Osteoblast (primary cell): Measurements from ENCODE around the gene JCAD. TPM values are rescaled to one million over a fixed set of nuclear protein-coding genes. Genes with fewer than 3 reads are reported as not detected.
"Not testable (repeated sequence)": the region's sequence is repeated elsewhere in the genome, so short reads cannot be mapped to it uniquely, and the experiment has no call there.

Experiments used
- DNase-seq: peaks from one replicate; pipeline ENCODE4 v3.0.0; 2011; ENCODE audit warnings: low spot score, mixed read lengths; ENCODE audit not compliant: insufficient read length; ENCODE audit errors: missing footprints
- H2AFZ ChIP-seq: 2 replicates; pipeline ENCODE4 v1.6.0; 2011; ENCODE audit warnings: mild to moderate bottlenecking, low read length
- H3K27ac ChIP-seq: 2 replicates; pipeline ENCODE4 v1.5.1; 2011; ENCODE audit warnings: mild to moderate bottlenecking, low read depth, low read length, moderate library complexity
- H3K27me3 ChIP-seq: 2 replicates; pipeline ENCODE4 v1.6.0; 2012; ENCODE audit warnings: mild to moderate bottlenecking, control low read depth, inconsistent platforms, low read length, moderate library complexity; ENCODE audit not compliant: insufficient read depth
- H3K36me3 ChIP-seq: 2 replicates; pipeline ENCODE4 v1.5.1; 2011; ENCODE audit warnings: mild to moderate bottlenecking, low read length, control low read depth, moderate library complexity; ENCODE audit not compliant: insufficient read depth
- H3K4me1 ChIP-seq: 2 replicates; pipeline ENCODE4 v1.5.1; 2011; ENCODE audit warnings: mild to moderate bottlenecking, low read length, control low read depth, moderate library complexity; ENCODE audit not compliant: insufficient read depth
- H3K4me2 ChIP-seq: 2 replicates; pipeline ENCODE4 v1.6.0; 2011; ENCODE audit warnings: mild to moderate bottlenecking, low read length; ENCODE audit not compliant: insufficient read depth
- H3K4me3 ChIP-seq: fragments of 200-600 bp; sonication (generic); 3 replicates; pipeline ENCODE4 v1.5.1; 2012; ENCODE audit warnings: mild to moderate bottlenecking, low read length, inconsistent platforms; ENCODE audit not compliant: insufficient read depth
- H3K79me2 ChIP-seq: 2 replicates; pipeline ENCODE4 v1.6.0; 2012; ENCODE audit warnings: mild to moderate bottlenecking, low read length, control low read depth, inconsistent platforms; ENCODE audit not compliant: insufficient read depth
- H3K9me3 ChIP-seq: 2 replicates; pipeline ENCODE4 v1.5.1; 2011; ENCODE audit warnings: low read depth, low read length, control low read depth
- H4K20me1 ChIP-seq: 2 replicates; pipeline ENCODE4 v1.6.0; 2012; ENCODE audit warnings: mild to moderate bottlenecking, low read length, control low read depth; ENCODE audit not compliant: insufficient read depth
- total RNA-seq: library from RNA; depleted of rRNA; stranded (reverse); fragments of >200 nt; gene quantifications from 2 replicates; pipeline ENCODE4 v1.2.3, GENCODE V29; 2012
- TF ChIP-seq, protein P1 (sequence below): IDR thresholded peaks from 2 replicates; pipeline ENCODE4 v1.5.1; 2011; ENCODE audit warnings: mild to moderate bottlenecking, low read depth, low read length, moderate library complexity; ENCODE audit errors: extremely low read depth

Gene JCAD
- total RNA-seq, 1 donor: 47.0 TPM

DNA sequence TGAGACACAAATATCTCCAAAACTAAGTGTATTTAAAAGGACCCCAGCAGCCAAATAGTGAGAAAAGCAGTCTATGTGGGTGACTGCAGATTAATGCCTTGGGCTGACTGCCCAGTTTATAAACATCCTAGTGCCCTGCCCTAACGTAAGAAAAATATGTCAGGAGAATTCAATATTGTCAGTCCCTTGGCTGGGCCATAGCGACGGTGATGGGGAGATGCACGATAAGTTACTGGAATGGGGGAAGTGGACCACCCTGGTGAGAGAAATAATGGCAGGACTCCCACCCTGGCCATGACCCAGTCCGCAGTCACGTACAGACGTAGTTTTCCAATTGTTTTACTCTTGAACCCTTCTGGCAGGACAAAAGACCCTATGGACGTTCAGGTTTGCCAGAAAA is 48.0 kb downstream of the JCAD start:
- no peak overlapping the region for H3K4me3 ChIP-seq
- H3K9me3 ChIP-seq: no peaks in the 10 kb centered on the region
- no peak for DNase-seq
- no peaks in the 10 kb centered on the region for H3K4me1 ChIP-seq
- H2AFZ ChIP-seq: no peak overlapping the region
- H4K20me1 ChIP-seq: no peaks in the 10 kb centered on the region
- peaks cover 3% of the 10 kb centered on the region for H3K27me3 ChIP-seq
- no peak overlapping the region for H3K27ac ChIP-seq
- no peak overlapping the region for H3K4me2 ChIP-seq
- peaks cover 7% of the 10 kb centered on the region for H3K36me3 ChIP-seq
- TF ChIP-seq, protein P1, sequence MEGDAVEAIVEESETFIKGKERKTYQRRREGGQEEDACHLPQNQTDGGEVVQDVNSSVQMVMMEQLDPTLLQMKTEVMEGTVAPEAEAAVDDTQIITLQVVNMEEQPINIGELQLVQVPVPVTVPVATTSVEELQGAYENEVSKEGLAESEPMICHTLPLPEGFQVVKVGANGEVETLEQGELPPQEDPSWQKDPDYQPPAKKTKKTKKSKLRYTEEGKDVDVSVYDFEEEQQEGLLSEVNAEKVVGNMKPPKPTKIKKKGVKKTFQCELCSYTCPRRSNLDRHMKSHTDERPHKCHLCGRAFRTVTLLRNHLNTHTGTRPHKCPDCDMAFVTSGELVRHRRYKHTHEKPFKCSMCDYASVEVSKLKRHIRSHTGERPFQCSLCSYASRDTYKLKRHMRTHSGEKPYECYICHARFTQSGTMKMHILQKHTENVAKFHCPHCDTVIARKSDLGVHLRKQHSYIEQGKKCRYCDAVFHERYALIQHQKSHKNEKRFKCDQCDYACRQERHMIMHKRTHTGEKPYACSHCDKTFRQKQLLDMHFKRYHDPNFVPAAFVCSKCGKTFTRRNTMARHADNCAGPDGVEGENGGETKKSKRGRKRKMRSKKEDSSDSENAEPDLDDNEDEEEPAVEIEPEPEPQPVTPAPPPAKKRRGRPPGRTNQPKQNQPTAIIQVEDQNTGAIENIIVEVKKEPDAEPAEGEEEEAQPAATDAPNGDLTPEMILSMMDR: no peak
- no peaks in the 10 kb centered on the region for H3K79me2 ChIP-seq

DNA sequence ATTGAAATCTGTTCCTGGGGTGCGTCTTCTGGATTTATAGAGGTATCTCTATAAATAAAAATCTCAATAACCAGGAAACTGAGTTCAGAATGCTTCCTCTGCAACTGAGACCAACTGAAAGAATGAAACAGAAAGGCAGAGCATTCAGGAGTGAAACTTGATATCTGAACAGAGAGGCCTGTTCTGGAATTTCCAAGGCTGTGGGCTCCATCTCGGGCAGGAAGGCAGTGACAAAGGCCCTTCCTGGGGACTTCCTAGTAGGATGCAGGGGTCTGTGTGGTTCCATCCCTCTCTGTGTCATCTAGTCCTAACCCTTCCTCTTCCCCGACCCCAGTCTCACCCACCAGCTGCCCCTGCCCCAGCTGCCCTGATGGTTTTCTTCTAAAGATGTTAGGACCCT is 52.0 kb downstream of the JCAD start:
- Histone ChIP-seq H3K4me1 (no peaks in the 10 kb centered on the region), H3K36me3 (no peaks in the 10 kb centered on the region), H4K20me1 (no peaks in the 10 kb centered on the region), H3K27me3 (peaks cover 3% of the 10 kb centered on the region), H3K79me2 (no peaks in the 10 kb centered on the region), H2AFZ (no peak overlapping the region), H3K27ac (no peak overlapping the region), H3K4me3 (no peak overlapping the region), H3K4me2 (no peak overlapping the region), H3K9me3 (no peaks in the 10 kb centered on the region)
- DNase-seq: no peak
- TF ChIP-seq, protein P1: no peak

DNA sequence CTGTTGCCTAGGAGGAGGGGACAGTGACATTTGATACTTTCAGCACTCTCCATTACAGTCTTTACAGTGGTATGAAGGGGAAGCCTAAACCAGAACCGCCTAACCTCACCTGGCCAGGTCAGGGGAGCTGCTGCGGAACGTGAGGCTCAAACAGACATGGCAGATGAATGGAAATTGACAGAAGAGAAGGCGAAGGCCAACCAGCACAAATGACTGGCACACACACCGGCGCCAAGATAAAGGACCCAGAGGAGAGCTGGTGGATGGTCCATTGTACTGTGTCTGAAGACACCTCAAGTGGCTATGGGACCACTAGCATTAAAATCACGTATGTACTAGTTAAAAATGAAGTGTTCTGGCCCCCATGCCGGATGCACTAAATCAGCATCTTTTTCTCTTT is 53.0 kb downstream of the JCAD start:
- H3K27me3 ChIP-seq: peaks cover 3% of the 10 kb centered on the region
- H3K4me1 ChIP-seq: peaks cover 8% of the 10 kb centered on the region
- no peak overlapping the region for H3K4me2 ChIP-seq
- H3K9me3 ChIP-seq: no peaks in the 10 kb centered on the region
- no peak for DNase-seq
- no peaks in the 10 kb centered on the region for H4K20me1 ChIP-seq
- H3K36me3 ChIP-seq: no peaks in the 10 kb centered on the region
- no peak overlapping the region for H3K4me3 ChIP-seq
- no peaks in the 10 kb centered on the region for H3K79me2 ChIP-seq
- TF ChIP-seq, protein P1: no peak
- no peak overlapping the region for H2AFZ ChIP-seq
- no peak overlapping the region for H3K27ac ChIP-seq

DNA sequence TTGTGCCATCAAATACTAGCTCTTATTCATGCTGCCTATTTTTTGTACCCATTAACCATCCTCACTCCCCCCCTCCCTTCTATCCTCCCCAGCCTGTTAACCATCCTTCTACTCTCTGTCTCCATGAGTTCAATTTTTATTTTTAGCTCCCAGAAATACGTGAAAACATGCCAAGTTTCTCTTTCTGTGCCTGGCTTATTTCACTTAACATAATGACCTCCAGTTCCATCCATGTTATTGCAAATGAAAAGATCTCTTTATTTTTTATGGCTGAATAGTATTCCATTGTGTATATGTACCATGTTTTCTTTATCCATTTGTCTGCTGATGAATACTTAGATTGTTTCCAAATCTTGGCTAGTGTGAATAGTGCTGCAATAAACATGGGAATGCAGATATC is 54.3 kb downstream of the JCAD start:
- not testable (repeated sequence) for DNase-seq, H3K79me2 ChIP-seq, H3K27me3 ChIP-seq, H3K27ac ChIP-seq, H3K4me3 ChIP-seq, H4K20me1 ChIP-seq, H2AFZ ChIP-seq, H3K9me3 ChIP-seq, H3K4me2 ChIP-seq, H3K36me3 ChIP-seq
- peaks cover 19% of the 10 kb centered on the region for H3K4me1 ChIP-seq
